HepG2 (cell line): ENCODE measurements around the gene MCM3AP. TPM values are rescaled to one million over a fixed set of nuclear protein-coding genes. Genes with fewer than 3 reads are reported as not detected.
A peak's percentile ranks its signal among the peaks of the same experiment; 100 is the strongest.

Source experiments
- ATAC-seq: fragments of 200-7000 bp; cut with Tn5 transposase; 3 replicates; pipeline ENCODE4 v1.9.1; 2020; ENCODE audit warnings: mild to moderate bottlenecking, moderate library complexity
- BruUV-seq: library from RNA; stranded (reverse); fragments of 400-500 nt; replicated peaks from 2 replicates; lab custom pipeline; 2021; lab: Mats Ljungman, UMichigan
- CTCF ChIA-PET: fragments of 300-600 bp; formaldehyde crosslinking; extraction: SDS; loops from one replicate; lab custom pipeline; 2021; ENCODE audit warnings: low total read pairs, inconsistent platforms, low intra/inter-chr PET ratio; lab: Yijun Ruan, JAX
- POLR2A ChIA-PET: fragments of 350-600 bp; sonication (Branson Sonifier 250); formaldehyde crosslinking; loops from one replicate; lab custom pipeline; 2020; ENCODE audit warnings: antibody characterized with exemption, inconsistent platforms; lab: Yijun Ruan, JAX
- DNase-seq: peaks from one replicate; pipeline ENCODE4 v3.0.0-alpha.2; 2015; ENCODE audit warnings: low spot score
- FAIRE-seq: peaks from 3 replicates; lab custom pipeline; 2011; peaks lifted over from hg19 to GRCh38; lab: Jason Lieb, UNC
- H2AFZ ChIP-seq: one replicate; pipeline ENCODE4 v1.6.1; 2011; ENCODE audit warnings: low read length, inconsistent platforms
- H3K27ac ChIP-seq: fragments of 300-600 bp; 3 replicates; pipeline ENCODE4 v1.8.0; 2011; ENCODE audit warnings: mixed run types, mild to moderate bottlenecking, mixed read lengths, low read length, inconsistent platforms; ENCODE audit not compliant: insufficient read depth; ENCODE audit errors: extremely low read length
- H3K27me3 ChIP-seq, 2 experiments: fragments of 200-600 bp in 1 of 2; 2 replicates in 1 of 2; 3 replicates in 1 of 2; pipeline versions ENCODE4 v1.6.0 to v1.8.0; 2011; ENCODE audit warnings: low read length in 2 of 2, mild to moderate bottlenecking in 2 of 2, moderate library complexity in 2 of 2, inconsistent platforms in 1 of 2; ENCODE audit not compliant: insufficient read depth in 2 of 2, control insufficient read depth in 1 of 2
- H3K36me3 ChIP-seq, 2 experiments: fragments of 200-600 bp in 1 of 2; replicated peaks in 1 of 2; 2 replicates in 1 of 2; 3 replicates in 1 of 2; pipeline versions ENCODE4 v1.5.1 to v1.8.0; 2011; ENCODE audit warnings: low read length in 2 of 2, inconsistent platforms in 1 of 2; ENCODE audit not compliant: insufficient read depth in 2 of 2, control insufficient read depth in 1 of 2
- H3K4me1 ChIP-seq: 2 replicates; pipeline ENCODE4 v1.5.1; 2012; ENCODE audit warnings: low read length, inconsistent platforms; ENCODE audit not compliant: insufficient read depth
- H3K4me2 ChIP-seq: 2 replicates; pipeline ENCODE4 v1.6.0; 2011; ENCODE audit warnings: low read depth, low read length, inconsistent platforms
- H3K4me3 ChIP-seq, 3 experiments: fragments of 200-600 bp in 1 of 3; sonication (generic), shearing (Covaris generic) in 1 of 3; replicated peaks in 1 of 3; 2 replicates each; pipeline ENCODE4 v1.5.1; 2011 to 2016; ENCODE audit warnings: low read length in 3 of 3, inconsistent platforms in 2 of 3, low read depth in 2 of 3, mild to moderate bottlenecking in 2 of 3, control low read depth in 1 of 3, mixed read lengths in 1 of 3; ENCODE audit not compliant: insufficient read depth in 1 of 3
- H3K79me2 ChIP-seq: one replicate; pipeline ENCODE4 v1.6.1; 2011; ENCODE audit warnings: low read length, inconsistent platforms; ENCODE audit not compliant: insufficient read depth
- H3K9ac ChIP-seq: 2 replicates; pipeline ENCODE4 v1.6.0; 2011; ENCODE audit warnings: mild to moderate bottlenecking, low read depth, low read length, inconsistent platforms; ENCODE audit not compliant: insufficient read depth
- H3K9me3 ChIP-seq: 2 replicates; pipeline ENCODE4 v1.5.1; 2012; ENCODE audit warnings: mild to moderate bottlenecking, low read length
- H4K20me1 ChIP-seq: 2 replicates; pipeline ENCODE4 v1.6.0; 2011; ENCODE audit warnings: inconsistent platforms, mild to moderate bottlenecking, low read length, moderate library complexity; ENCODE audit not compliant: insufficient read depth
- NFYB ChIP-seq: sonication (generic); formaldehyde crosslinking; IDR thresholded peaks from 2 replicates; pipeline ENCODE4 v1.4.0; 2020; ENCODE audit warnings: missing genetic modification reagents
- THAP9 ChIP-seq: sonication (generic); formaldehyde crosslinking; IDR thresholded peaks from 2 replicates; pipeline ENCODE4; 2020; ENCODE audit warnings: missing genetic modification reagents, mild to moderate bottlenecking, borderline replicate concordance
- ZHX1 ChIP-seq: sonication (generic); formaldehyde crosslinking; IDR thresholded peaks from 2 replicates; pipeline ENCODE4 v1.8.1; 2022; ENCODE audit warnings: low read depth, mild to moderate bottlenecking, missing genetic modification reagents
- ZNF740 ChIP-seq: sonication (generic); formaldehyde crosslinking; IDR thresholded peaks from 2 replicates; pipeline ENCODE4 v1.4.0; 2020; ENCODE audit warnings: missing genetic modification reagents
- WGBS: methylation state at CpG from one replicate; pipeline ENCODE4 v1.1.6; 2017; ENCODE audit warnings: low lambda C conversion rate; 5-methylcytosine and 5-hydroxymethylcytosine counted together
- in situ Hi-C: cut with HindIII; loops from 2 replicates; pipeline ENCODE4 v1.10.0; 2017; ENCODE audit warnings: low pct_unique_long_range_greater_than_20kb; ENCODE audit not compliant: extremely low pct_ligation_motif_present
- intact Hi-C: fragments of 100-400 bp; cut with micrococcal nuclease; formaldehyde crosslinking; loops from one replicate; pipeline ENCODE4 v1.10.0; 2022; ENCODE audit not compliant: unreplicated experiment
- polyA plus RNA-seq, 8 experiments: library from polyadenylated mRNA; depleted of rRNA in 3 of 8; stranded (reverse) in 7 of 8; unstranded in 1 of 8; fragments of >200 nt; fragmentation: Illumina TruSeq in 4 of 8; extraction: Trizol in 4 of 8; gene quantifications; 2 replicates each; pipeline versions ENCODE4 v1.2.1 to v1.2.3, GENCODE V29; 2011 to 2016; ENCODE audit warnings: low read depth in 4 of 8, missing spikeins in 1 of 8, mixed read lengths in 1 of 8; ENCODE audit not compliant: insufficient read depth in 1 of 8
- total RNA-seq, 5 experiments: library from RNA; depleted of rRNA; stranded (reverse); fragments of >200 nt; fragmentation: Illumina TruSeq; extraction: Trizol; gene quantifications; 2 replicates each; pipeline ENCODE4 v1.2.3, GENCODE V29; 2016; ENCODE audit warnings: low read depth in 1 of 5
- TF ChIP-seq, protein P1 (sequence below): sonication (generic); formaldehyde crosslinking; IDR thresholded peaks from 2 replicates; pipeline ENCODE4 v1.4.0; 2020; ENCODE audit warnings: missing genetic modification reagents, borderline replicate concordance

MCM3AP gene
- total and polyA plus RNA-seq, 2 of the 13 experiments (the other 11 are each of a cell fraction or from before 2014, with no cell fraction given) = 27.0 to 54.7 TPM

GRCh38 chr21:46219591-46220239 is 65.7 kb downstream of the MCM3AP start (continued):
- TF ChIP-seq THAP9 (CRISPR knock-in tag) (no peak), NFYB (CRISPR knock-in tag) (no peak)
- TF ChIP-seq, protein P1, sequence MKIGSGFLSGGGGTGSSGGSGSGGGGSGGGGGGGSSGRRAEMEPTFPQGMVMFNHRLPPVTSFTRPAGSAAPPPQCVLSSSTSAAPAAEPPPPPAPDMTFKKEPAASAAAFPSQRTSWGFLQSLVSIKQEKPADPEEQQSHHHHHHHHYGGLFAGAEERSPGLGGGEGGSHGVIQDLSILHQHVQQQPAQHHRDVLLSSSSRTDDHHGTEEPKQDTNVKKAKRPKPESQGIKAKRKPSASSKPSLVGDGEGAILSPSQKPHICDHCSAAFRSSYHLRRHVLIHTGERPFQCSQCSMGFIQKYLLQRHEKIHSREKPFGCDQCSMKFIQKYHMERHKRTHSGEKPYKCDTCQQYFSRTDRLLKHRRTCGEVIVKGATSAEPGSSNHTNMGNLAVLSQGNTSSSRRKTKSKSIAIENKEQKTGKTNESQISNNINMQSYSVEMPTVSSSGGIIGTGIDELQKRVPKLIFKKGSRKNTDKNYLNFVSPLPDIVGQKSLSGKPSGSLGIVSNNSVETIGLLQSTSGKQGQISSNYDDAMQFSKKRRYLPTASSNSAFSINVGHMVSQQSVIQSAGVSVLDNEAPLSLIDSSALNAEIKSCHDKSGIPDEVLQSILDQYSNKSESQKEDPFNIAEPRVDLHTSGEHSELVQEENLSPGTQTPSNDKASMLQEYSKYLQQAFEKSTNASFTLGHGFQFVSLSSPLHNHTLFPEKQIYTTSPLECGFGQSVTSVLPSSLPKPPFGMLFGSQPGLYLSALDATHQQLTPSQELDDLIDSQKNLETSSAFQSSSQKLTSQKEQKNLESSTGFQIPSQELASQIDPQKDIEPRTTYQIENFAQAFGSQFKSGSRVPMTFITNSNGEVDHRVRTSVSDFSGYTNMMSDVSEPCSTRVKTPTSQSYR (CRISPR knock-in tag) = no peak
- TF ChIP-seq, all 625 proteins: peak for 0

GRCh38 chr21:46218906-46219590 is 66.4 kb downstream of the MCM3AP start:
- intact Hi-C loops (no loop called here), in situ Hi-C loops (no loop called here)
- DNase-seq (no peak), FAIRE-seq (no peak), ATAC-seq (no peak)
- no TSS peak for BruUV-seq
- WGBS = 97% methylated on average over 15 of the region's 16 CpGs
- no peak overlapping the region for H3K4me2 ChIP-seq
- H3K9ac ChIP-seq = no peak overlapping the region
- H4K20me1 ChIP-seq = peaks cover 8% of the 10 kb centered on the region; the same call in 1 of the 2 replicates
- H3K9me3 ChIP-seq = no peaks in the 10 kb centered on the region
- TF ChIP-seq ZNF740 (CRISPR knock-in tag) = 0 out of 2 replicates have a peak, but pooled peaks have one; percentile 36
- TF ChIP-seq ZHX1 = no peak
- H3K4me1 ChIP-seq = peaks cover 4% of the 10 kb centered on the region
- peaks cover 41% of the 10 kb centered on the region for H3K79me2 ChIP-seq
- H2AFZ ChIP-seq = no peak overlapping the region
- no peak overlapping the region for H3K27ac ChIP-seq
- ChIA-PET POLR2A (no interaction called here), CTCF (no interaction called here)
- peaks cover 14 to 74% of the 10 kb centered on the region in 2 experiments for H3K36me3 ChIP-seq
- H3K4me3 ChIP-seq = no peak overlapping the region
- no peaks in the 10 kb centered on the region for H3K27me3 ChIP-seq
